ENCODE data around the gene PRR35. TPM values are rescaled to one million over a fixed set of nuclear protein-coding genes. Genes with fewer than 3 reads are reported as not detected.

The PRR35 gene
- total RNA-seq, 4 donors from 2014 or later: not detected

DNA sequence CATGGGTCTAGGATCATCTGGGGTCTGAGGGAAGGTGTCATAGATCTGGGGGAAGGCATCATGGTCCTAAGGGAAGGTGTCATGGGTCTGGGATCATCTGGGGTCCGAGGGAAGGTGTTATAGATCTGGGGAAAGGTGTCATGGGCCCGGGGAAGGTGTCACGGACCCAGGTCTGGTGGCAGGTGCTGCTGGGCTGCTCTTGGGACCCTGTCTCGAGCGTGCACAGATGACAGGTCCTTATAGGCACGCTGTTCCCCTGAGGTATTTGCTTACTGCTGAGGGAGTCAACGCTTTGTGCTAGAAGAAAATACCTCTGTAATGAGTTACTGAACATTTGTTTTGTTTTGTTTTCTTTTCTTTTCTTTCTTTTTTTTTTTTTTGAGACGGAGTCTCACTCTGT lies 31.0 kb downstream of the PRR35 start:
- TF ChIP-seq, protein P1, sequence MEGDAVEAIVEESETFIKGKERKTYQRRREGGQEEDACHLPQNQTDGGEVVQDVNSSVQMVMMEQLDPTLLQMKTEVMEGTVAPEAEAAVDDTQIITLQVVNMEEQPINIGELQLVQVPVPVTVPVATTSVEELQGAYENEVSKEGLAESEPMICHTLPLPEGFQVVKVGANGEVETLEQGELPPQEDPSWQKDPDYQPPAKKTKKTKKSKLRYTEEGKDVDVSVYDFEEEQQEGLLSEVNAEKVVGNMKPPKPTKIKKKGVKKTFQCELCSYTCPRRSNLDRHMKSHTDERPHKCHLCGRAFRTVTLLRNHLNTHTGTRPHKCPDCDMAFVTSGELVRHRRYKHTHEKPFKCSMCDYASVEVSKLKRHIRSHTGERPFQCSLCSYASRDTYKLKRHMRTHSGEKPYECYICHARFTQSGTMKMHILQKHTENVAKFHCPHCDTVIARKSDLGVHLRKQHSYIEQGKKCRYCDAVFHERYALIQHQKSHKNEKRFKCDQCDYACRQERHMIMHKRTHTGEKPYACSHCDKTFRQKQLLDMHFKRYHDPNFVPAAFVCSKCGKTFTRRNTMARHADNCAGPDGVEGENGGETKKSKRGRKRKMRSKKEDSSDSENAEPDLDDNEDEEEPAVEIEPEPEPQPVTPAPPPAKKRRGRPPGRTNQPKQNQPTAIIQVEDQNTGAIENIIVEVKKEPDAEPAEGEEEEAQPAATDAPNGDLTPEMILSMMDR (IDR thresholded peaks at IDR 0.05 in 4 of 5, conservative IDR thresholded peaks at IDR 0.05 in 1 of 5): no peak
- no peak for TF ChIP-seq POLR2A (IDR thresholded peaks at IDR 0.05)
- Histone ChIP-seq H3K27me3 (no peaks in the 10 kb centered on the region), H3K4me1 (peaks cover 68 to 70% of the 10 kb centered on the region in 2 donors), H3K36me3 (no peaks in the 10 kb centered on the region), H3K9me3 (no peaks in the 10 kb centered on the region), H3K4me3 (peak overlapping the region; percentile 66 to 91 (median 80)), H3K27ac (peak overlapping the region; percentile 87 to 97 (median 95))
- in situ Hi-C loops (cut with MboI; ENCODE audit: low sequenced_read_pairs in 4 of 4): no loop called here
- ATAC-seq (no peak), DNase-seq (no peak)
- intact Hi-C loops (cut with DNase I; ENCODE audit: low total_unique reads): no loop called here

DNA sequence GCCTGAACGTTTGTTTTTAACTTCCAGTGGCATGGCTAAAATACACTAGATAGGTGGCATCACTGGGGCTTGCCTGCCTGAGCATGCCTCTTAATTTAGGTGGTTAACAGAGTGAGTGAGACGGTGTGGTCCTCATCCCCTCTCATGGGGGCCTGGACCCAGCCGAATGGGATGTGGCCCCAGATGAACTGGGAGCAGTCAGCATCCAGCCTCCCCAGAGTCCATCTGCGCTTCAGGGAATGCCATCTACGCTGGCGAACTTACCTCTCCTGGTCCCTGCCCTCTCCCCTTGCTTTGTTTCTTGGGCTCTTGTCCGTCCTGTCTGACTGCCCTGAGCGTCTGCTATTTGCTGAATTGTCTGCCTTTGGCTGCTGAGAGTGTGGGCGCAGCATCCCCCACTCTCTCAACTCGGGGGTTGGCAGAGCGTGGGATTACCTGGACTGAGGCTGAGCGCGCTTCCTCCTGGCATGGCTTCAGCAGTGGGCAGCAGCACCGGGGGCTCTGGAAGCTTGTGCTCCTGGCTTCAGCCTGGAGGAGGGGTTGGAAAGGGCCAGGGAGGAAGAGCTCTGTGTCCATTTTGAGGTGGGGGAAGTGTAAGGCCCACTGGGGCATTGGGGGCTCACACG lies 31.8 kb downstream of the PRR35 start:
- Histone ChIP-seq H3K4me1 (peaks cover 62 to 64% of the 10 kb centered on the region in 2 donors), H3K27me3 (no peaks in the 10 kb centered on the region), H3K9me3 (no peaks in the 10 kb centered on the region), H3K36me3 (no peaks in the 10 kb centered on the region), H3K4me3 (peak overlapping the region; percentile 30 to 80 (median 34)), H3K27ac (peak overlapping the region; percentile 87 to 97 (median 95))
- TF ChIP-seq POLR2A (IDR thresholded peaks at IDR 0.05): no peak
- TF ChIP-seq, protein P1 (IDR thresholded peaks at IDR 0.05 in 4 of 5, conservative IDR thresholded peaks at IDR 0.05 in 1 of 5): no peak
- intact Hi-C loops (cut with DNase I; ENCODE audit: low total_unique reads) (no loop called here), in situ Hi-C loops (cut with MboI; ENCODE audit: low sequenced_read_pairs in 4 of 4) (no loop called here)
- DNase-seq (no peak), ATAC-seq (no peak)

DNA sequence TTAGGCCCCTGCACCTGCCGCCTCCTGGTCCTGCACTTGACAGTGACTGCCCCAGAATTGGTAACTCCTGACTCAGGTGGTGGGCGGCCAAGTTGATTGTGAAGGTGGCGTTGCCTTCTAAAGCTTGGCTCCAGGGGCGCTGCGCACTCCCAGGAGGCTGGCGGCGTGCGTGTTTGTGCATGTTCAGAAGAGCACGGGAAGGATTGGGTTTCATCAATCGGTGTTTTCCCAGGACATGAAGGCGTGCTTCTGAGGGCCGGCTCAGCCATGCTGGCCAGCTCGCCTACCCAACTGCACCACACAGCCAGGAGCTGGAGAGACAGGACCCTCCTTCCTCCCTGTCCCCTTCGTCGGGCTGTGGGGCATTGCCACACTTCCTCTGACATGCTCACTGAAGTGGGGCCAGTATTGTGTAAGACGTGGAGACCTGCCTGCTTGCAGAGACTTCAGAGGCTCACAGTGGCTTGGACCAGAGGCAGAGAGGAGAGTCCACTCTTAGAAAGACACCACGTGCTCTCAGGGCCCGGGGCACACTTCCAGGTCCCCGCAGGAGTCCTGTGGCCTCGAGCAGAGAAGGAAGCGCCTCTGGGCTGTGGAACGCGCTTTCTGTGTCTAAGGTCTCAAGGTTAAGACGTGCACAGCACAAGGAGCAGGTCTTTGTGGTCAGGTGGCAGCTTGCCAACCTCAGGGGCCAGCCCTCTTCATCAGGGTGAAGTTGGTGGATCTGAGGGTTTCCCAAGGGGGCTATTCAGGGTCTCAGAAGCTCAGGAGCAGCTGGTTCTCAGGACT lies 32.5 kb downstream of the PRR35 start:
- H3K36me3 ChIP-seq: no peaks in the 10 kb centered on the region
- intact Hi-C loops (cut with DNase I; ENCODE audit: low total_unique reads): no loop called here
- H3K9me3 ChIP-seq: no peaks in the 10 kb centered on the region
- ATAC-seq (peak; percentile 36 to 42), DNase-seq (peak; percentile 85 to 92)
- H3K4me1 ChIP-seq: peaks cover 56 to 57% of the 10 kb centered on the region in 2 donors
- H3K27me3 ChIP-seq: no peaks in the 10 kb centered on the region
- H3K27ac ChIP-seq: peak overlapping the region; percentile 87 to 97 (median 95)
- H3K4me3 ChIP-seq: peak overlapping the region; percentile 30 to 80 (median 34)
- in situ Hi-C loops (cut with MboI; ENCODE audit: low sequenced_read_pairs in 4 of 4): no loop called here
- TF ChIP-seq, protein P1 (IDR thresholded peaks at IDR 0.05 in 4 of 5, conservative IDR thresholded peaks at IDR 0.05 in 1 of 5): peak in 4 of 5 experiments; percentile 20 to 58 (median 38)
- TF ChIP-seq POLR2A (IDR thresholded peaks at IDR 0.05): peak; percentile 52 to 61

DNA sequence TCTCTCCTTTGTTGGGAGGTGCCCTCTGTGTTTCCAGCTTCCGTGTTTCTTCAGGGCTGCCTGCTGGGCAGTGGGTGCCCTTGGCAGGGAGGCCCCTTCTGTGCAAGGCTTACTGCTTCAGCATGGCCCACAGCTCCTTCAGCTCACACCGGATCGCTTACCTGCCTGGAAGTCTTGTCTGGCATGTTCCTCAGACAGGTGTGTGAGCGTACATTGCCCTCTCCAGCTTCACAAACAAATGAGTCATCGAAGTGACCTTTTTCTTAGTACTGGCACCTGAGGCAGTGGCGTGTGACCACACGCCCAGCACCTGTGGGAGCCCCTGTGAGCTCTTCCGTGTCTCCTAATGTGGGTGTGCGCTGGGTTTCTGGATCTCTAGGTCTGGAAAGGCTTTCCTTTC lies 33.2 kb downstream of the PRR35 start:
- H3K9me3 ChIP-seq: no peaks in the 10 kb centered on the region
- DNase-seq (peak in 1 of 2 donors; percentile 58), ATAC-seq (no peak)
- H3K27ac ChIP-seq: peak overlapping the region; percentile 87 to 97 (median 95)
- intact Hi-C loops (cut with DNase I; ENCODE audit: low total_unique reads) (no loop called here), in situ Hi-C loops (cut with MboI; ENCODE audit: low sequenced_read_pairs in 4 of 4) (no loop called here)
- H3K4me3 ChIP-seq: peak overlapping the region in 2 of 4 donors; percentile 30 to 31
- peaks cover 49 to 50% of the 10 kb centered on the region in 2 donors for H3K4me1 ChIP-seq
- H3K36me3 ChIP-seq: no peaks in the 10 kb centered on the region
- H3K27me3 ChIP-seq: no peaks in the 10 kb centered on the region
- no peak for TF ChIP-seq POLR2A (IDR thresholded peaks at IDR 0.05)
- TF ChIP-seq, protein P1 (IDR thresholded peaks at IDR 0.05 in 4 of 5, conservative IDR thresholded peaks at IDR 0.05 in 1 of 5): no peak

All from gastrocnemius medialis (tissue), 4 donors.